ENCODE results near the gene CLNK.

The CLNK gene

DNA sequence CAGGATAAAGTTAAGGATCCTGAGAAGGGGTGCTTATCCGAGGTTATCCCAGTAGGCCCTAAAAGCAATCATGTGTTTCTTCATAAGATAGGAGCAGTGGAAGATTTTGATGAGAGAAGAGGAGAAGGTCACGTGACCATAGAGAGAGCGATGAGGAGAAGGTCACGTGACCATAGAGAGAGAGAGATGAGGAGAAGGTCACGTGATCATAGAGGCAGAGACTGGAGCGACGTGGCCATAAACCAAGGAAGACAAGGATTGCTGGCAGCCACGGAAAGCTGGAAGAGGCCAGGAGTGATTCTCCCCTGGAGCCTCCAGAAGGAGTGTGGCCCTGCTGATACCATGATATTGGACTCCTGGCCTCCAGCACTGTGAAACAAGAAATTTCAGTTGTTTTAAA is 188.9 kb downstream of the CLNK start:
- DNase-seq: no peak

DNA sequence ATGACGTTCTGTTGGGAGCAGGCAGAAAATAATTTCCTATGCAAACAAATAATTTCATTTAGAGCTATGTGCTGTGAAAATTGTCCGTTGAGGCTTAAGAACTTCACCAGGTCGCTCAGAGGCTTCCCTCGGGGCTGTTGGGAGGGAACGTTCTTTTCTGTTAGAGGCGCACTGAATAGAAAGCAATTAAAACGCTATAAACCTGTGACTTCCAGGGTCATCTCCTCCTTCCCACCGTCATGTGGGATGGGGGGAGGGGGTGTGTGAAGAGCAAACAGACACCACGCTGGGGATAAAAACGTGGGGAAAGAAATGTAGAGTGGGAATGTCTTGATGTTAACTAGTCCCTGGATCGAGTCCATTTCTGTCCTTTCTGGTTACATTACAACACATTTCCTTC is 192.1 kb downstream of the CLNK start:
- DNase-seq: no peak

DNA sequence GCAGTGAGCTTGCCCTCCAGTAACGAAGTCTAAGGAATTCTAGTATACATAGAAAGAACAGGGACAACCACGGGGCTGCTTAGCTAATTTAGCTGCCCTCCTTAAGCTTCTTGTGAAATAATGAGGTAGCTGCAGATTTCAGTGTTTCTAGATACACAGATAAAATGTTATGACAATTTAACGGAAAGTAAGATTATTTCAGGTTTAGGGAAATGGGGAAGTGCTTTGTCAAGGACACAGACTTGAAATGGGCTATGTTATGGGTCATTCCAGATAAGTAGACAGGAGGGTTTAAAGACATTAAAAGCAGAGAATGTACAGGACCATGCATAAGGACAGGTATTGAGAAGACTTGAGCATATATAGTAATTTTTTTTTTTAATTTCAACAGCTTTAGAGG is 193.2 kb downstream of the CLNK start:
- DNase-seq: no peak

DNA sequence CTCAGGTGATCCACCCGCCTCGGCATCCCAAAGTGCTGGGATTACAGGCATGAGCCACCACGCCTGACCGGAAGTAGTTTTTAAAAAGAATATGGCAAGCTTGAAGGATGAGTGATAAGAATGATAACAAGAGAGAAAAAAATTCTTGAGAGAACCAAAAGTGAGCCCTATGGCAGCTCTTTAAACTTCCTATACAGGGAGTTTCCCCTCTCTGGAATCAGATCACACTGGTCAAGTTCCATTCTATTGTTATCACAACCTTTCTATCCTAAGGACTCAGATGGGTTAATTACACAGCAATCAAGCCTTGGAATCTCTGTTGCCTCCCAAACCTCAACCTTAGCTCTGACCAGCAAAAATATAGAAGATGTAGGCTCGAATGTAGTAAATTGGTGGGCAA is 193.6 kb downstream of the CLNK start:
- no peak for DNase-seq

DNA sequence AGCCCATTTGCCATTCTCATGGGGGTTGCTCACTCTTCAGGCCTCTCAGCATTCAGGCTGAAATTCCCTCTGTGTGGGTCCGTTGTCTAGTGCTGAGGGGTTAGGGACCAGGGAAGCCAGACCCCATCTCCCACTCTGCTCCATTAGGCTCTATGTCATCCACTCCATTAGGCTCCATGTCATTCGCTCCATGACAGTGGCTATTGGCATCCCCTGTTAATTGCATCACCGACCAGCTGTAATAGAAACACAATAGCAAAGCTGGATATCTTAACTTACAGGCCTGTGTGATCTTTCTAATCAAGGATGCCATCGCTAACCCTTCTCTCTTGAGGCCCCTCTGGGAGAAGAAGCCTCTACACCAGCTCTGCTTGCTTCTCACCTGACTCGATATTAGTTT is 201.7 kb downstream of the CLNK start:
- no peak for DNase-seq

DNA sequence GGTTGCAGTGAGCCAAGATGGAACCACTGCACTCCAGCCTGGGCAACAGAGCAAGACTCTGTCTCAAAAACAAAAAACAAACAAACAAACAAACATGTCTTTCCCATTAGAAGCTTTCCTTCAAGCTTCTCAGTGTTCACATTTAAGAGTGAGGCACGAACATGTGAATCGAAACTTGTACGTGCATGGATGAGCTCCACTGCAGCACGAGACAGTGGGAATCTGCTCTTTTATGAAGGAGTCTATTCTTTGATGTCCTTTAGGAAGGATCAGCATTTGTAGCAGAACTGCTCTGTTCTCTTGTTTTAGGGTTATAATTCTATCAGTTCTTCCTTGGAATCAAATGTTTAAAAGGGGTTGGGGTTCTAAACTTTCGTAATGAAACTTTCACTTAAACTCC is 204.0 kb downstream of the CLNK start:
- DNase-seq: no peak

DNA sequence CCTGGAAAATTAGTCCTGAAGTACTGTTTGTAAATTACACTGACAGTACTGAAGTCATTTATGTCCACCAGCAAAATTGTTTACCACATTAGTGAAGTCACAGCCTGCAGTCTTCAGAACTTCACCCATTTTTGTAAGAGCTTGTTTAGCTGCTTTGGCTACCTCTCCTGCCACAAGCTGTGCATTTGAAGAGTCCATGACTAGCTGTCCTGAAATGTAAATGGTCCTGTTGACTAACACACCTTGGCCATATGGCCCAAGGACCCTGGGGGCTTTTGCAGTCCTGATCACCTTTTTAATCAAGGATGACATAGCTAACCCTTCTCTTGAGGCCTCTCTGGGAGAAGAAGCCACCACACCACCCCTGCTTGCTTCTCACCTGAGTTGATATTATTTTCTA is 205.9 kb downstream of the CLNK start:
- no peak for DNase-seq

DNA sequence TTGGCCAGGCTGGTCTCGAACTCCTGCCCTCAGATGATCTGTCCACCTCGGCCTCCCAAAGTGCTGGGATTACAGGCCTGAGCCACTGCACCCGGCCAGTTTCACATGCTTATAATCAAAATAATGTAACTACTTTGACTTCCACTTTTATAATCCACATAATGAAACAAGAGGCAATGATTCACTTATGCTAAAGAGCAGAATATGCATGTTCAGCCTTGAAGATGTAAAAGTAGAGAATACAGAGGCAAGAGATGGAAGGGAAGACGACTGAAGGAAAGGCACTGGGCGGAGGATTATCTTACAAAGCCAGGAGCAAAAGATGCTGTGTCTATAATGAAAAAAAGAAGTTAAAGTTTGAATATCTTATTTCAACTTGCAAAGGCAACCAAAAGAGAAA is 214.1 kb downstream of the CLNK start:
- no peak for DNase-seq

DNA sequence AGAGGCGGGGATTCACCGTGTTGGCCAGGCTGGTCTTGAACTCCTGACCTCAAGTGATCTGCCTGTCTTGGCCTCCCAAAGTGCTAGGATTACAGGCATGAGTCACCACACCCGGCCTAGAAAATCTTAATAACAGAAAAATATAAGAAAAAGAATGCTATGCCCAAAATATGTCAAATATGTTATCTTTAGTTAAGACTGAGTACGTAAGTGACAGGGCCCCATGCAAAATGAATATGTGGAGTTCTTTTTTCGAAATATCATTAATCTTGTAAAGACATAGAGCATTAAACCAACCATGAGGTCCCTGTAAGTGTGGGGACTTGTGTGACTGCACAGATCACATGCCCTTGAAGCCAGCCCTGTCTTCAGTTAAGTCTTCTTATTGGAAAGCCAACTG is 218.4 kb downstream of the CLNK start:
- DNase-seq: no peak

DNA sequence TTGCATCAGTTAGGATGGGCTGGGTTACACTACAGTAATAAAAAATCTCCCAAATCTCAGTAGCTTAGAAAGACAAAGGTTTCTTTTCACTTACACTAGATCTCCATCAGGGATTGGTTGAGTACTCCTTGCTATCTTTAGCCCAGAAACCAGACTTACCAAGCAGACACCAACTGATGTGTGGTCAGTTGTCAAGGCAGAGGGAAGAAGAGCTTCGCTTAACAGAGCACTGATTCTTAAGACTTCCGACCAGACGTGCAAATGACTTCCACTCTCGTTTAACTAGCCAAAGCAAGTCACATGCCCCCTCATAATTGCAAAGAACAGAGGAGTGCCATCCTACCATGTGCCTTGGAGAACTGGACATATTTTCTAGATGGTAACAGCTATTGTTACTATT is 221.7 kb downstream of the CLNK start:
- DNase-seq: no peak

DNA sequence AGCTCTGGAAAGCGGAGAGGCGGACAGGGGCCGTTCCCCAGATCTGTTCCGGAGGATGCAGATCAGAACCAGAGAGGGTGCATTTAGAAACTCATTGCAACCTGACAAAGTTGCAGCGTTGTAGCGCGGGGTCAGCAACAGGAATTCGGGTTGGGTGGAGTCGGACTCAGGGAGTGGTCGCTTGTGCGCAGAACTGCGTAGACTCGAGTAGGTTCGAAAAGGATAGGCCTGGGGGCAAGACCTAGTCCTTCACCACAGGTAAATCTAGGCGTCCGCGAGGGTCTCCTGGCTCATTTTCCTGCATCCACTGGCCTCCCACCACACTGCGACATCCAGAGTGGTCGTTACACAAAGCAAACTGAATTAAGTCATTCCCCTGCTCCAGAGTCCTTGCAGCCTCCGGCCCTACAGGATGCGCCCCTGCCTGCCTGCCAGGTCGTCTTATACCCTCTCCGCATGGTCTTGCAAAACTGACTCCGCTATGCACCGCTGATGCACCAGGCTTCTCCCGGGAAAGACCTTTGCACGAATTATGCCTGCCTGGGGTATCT is 222.6 kb downstream of the CLNK start:
- no peak for DNase-seq

DNA sequence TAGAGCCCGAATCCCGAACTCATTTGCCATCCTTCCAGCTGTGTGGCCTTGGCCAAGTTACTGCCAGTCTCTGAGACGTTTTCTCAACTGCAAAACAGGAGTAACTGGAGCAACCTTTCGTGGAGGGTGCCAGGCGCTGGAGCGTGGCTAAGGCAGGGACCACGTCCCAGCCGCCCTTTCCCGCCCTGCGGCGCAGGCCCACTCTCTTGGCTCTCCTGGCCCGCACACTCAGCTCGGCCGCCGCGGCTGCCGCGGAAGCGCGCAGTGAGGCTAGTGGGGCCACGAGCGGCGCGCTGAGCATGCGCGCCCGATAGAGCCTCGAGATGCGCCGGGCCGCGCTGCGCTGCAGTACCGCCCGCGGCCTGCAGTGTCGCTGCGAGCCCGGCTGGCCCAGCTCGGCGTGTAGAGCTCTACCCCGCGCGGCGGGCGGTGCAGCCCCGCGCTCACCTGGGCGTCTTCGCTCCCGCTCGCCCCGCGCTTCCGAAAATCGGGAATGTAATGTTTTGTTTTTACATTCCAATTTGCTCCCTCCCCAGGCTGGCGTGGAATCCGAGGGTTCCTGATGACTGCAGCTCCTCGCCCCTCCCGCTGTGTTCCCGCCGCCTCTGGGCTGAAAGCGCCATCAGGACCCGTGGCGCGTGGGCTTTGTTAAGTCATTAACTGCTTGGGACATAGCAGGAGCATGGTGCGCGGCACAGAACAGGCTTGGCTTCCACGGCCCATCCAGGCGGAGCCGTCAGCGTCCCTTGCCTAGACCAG is 223.3 kb downstream of the CLNK start:
- DNase-seq: peak; percentile 83

DNA sequence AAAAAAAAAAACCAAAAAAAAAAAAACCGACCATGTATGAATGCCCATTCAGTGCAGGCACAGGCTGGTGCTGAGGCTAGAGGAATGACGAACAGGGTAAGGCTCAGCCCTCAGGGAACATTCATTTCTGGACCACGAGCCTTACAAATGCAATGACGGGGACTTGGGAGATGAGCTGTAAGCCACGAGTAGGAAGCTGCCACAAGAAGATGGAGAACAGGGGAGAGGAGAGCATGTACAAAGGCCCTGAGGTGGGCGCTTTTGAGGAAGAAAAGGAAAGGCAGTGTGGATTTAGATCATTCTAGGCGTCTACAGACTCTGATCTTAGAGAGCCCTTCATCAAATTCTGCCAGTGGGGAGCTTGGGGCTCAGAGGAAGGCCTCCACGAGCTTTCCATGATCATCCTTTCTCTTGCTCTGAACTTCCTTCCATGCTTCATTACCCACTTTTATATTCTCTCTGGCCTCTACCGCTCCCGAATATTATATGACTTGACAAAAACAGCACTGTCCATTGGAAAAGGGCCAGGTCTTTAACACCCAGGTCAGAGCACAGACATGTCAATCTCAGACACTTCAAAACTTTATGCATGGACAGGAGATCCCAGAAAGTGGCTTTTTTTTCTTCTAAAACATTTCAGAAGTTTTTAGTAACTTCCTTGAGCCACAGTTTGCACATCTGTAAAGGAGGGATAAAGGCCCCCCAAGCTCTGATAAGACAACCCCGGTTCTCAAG is 224.1 kb downstream of the CLNK start:
- DNase-seq: no peak

DNA sequence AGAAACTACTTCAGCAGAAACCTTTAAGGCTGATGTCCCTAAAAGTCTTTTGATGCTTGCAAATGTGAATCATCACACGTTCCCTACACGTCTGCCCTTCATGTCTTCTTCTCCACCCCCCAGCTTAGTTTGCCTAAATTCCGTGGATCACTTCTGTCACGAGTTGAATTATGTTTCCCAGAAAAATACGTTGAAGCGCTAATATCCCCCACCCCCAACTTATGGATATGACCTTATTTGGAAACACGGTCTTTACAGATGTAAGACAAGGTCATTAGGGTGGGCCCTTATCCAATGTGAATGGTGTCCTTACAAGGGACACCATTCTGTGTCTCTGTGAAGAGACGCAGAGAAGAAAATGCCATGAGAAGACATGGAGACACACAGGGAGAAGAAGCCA is 225.3 kb downstream of the CLNK start:
- DNase-seq: no peak

DNA sequence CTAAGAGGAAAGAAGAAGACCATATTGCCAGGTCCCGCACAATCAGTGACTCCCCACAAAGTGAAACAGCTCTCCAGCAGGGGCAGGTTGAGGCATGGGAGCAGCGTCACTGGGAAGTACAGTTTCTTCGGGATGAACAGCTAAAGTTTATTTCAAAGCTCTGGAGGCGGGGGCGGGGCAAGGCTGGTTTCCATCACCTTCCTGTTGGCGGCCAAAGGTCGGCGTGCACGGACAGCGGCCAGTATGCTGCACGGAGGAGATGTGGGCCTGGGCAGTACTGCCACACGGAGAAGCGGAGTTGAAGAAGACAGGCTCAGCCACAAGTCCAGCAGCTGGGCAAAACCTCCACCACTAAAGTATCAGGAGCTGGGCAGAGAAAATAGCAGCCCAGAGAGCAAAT is 226.4 kb downstream of the CLNK start:
- no peak for DNase-seq

DNA sequence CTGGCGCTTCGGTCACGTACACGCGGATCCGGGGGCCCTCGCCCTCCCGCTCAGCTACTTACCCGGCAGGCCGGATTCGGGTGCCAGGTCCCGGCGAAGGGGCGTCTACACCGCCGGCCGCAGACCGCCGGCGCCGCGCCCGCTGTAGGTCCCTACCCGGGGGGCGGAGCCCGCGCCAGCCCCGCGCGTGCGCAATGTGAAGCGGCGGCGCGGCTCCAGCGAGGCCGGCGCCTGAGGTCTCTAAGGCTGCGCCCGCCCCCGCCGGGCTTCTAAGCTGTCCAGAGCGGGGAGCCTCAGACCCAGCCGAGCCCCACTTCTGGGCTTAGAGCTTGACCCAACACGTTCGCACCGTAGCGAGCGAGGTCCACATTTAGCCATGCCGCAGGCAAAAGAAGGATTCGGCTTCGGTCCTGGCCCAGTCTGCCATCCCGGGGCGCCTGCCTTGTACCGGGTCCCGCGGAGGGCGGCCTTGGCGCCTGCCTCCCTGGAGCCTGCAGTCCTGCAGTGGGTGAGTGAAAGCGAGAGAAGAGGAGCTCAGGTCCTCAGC is 227.2 kb downstream of the CLNK start, which contains the start of gene ZNF518B:
Gene ZNF518B (minus strand): TSS at position 172 of the 547 bp plus-strand sequence. CDS start 11,098 bp downstream, outside the sequence.
- peak; percentile 85 for DNase-seq

DNA sequence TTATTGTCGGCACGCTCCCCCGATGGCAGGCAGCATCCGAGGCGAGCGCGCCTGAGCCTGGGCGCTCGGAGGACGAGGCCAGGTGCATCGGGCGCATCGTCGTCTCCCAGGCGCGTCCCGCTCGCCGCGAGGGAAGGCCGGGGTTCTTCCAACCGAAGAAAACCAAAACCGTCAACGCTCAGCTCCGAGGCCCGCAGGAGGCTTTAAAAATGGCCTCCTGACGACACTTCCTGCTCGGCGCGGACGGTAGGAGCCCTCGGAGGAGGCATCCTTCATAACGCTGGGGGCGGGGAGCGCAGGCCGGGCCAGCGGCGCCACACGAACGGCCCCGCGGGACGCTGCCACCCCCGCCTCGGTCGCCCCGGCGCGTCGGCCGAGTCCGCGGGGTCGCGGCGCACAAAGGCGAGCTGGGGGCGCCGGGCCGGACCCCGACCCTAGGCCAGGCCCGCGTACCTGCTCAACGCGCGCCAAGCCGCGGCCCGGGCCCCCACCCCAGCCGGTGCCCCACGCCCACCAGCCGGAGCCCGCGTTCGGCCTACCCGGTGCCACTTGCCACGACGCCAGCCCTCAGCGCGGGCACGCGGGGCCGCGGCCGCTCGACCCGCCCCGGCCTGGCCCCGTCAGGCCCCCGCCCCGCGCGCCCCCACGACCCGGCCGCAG is 227.8 kb downstream of the CLNK start:
- DNase-seq: peak; percentile 69

DNA sequence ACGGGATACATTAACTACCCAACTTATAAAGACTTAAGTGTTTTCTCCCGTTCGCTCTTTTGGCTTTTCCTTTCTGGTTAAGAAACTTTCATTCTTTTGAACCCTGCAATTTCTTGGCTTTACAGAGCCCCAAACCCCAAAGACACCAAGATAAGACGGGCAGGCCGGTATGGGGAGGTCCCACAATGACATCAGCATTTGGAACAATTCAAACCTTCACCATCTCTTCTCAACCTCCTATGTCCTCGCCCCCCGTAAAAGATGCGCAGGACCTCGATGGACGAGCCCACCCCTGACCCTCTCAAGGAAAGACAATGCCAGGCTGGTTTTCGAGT is 228.3 kb downstream of the CLNK start:
- DNase-seq: no peak

DNA sequence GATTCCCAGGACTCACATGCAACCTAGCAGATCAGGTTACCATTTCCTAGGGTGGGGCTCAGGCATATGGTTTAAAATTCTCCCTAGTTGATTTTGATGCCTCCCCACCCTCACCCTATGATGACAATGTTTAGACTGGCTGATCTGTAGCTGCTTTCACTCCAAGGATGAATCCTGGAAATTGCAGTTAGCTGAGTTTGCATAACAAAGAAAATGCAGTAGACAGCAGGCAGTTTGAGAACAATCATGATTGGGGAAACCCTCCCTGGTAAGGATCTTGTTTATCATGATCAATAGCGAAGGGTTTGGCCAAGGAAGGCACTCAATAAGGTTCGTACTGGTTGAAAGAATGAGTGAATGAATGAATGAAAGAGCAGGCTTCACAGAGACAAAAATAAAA is 229.4 kb downstream of the CLNK start:
- DNase-seq: no peak

DNA sequence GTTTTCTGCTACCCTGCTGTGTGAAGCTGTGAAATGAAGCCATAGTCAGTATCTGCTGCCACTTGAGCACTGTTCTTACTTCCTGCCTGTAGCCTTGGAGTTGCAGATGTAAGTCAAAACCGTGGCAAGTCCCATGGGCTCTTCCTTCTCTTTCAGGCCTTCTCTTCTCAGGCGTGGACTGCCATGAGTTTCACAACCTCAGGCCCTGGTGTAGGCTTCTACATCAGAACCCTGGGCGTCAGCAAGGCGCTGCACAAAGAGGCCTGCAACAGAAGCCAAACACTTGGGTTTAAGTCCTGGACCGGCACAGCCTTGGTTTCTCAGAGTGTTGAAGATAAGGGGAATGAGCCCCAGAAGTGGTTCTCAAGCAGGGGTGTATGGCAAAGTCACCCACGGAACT is 229.8 kb downstream of the CLNK start:
- DNase-seq: no peak

DNA sequence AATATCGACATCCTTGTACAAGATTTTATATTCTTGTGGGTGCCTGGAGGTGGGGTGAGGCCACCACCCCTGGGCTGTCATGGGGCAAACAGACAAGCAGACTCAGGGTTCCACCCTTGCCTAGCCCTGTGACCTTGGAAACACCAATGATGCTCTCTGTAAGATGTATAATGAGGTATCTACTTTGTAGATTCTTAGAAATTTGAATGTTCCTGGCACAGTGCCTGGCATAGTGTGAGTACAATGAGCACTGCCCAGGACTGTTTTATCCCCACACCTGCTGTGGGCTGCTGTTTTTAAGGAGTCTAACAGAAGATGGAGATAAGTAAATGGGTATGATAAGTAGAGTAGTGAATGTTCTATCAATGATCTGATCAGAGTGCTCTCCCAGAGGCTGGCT is 230.4 kb downstream of the CLNK start:
- DNase-seq: no peak

DNA sequence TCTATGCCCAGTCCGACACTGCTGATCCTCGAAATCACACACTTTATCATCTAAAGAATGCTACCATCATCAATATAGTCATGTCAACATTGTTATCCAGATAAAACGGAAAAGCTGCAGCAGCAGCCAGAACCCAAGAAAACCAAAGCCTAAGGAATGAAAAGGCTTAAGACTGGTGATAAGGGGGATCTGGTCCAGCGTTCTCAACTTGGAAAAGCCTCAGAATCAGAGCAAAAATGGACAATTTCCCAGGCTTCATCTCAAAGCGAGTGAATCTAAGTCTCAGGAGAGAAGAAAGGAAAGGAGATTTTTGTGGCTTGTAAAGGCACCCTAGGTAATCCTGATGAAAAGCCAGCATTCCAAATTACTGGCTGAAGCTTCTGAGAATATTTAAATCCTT is 235.6 kb downstream of the CLNK start:
- DNase-seq: no peak

DNA sequence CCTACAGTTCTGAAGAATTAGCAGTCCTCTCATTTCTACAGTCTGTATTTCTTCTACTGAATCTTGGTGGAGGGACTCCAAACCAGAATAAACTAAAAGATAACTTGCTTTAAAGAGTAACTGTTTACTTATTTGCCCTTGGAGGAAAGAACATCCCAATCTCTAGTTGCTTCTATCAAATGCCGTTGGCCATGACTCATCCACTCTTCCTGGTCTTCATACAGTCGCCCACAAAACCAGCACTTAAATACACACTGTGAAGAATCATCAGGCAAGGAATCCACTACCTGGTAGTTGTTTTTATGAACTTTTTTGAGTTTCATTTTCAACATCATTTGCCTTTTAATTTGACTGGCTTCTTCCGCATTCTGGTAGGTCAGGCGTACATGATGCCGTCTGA is 241.6 kb downstream of the CLNK start:
- DNase-seq: no peak

DNA sequence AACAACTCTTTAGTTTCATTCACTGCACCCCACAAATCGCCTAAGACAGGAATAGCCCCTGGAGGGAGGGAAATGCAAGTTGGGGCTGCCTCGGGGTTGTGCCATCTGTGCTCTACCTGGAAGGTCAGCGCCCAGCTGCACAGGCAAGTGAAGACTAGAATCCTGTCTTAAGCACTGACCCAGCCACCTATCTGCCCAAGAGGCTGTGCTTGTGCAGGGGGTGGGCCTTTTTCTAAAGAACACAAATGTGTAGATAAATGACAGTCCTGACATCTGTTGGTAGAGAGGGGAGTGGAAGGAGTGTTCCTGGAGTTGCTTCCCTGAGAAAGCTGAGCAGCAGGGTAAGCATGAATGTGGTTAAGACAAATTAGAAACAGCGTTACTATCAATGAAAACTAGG is 243.1 kb downstream of the CLNK start:
- DNase-seq: no peak

Data from activated T-cell treated with anti-CD3 and anti-CD28 coated beads, Interleukin-2, amount 50 U/mL, for 1 hour (primary cell).